Duodenal mucosa (tissue), 2 donors: ENCODE measurements around the gene SNORC.

Experiments used
- H3K27ac ChIP-seq: one replicate; pipeline ENCODE4 v1.7.0; 2013; ENCODE audit warnings: low read depth, low read length
- H3K27me3 ChIP-seq, 2 donors: one replicate each; pipeline ENCODE4 v1.7.0; 2013; ENCODE audit warnings: low read length in 2 of 2, control low read depth in 1 of 2; ENCODE audit not compliant: insufficient read depth in 2 of 2, control insufficient read depth in 1 of 2
- H3K36me3 ChIP-seq, 2 donors: one replicate each; pipeline ENCODE4 v1.7.0; 2013; ENCODE audit warnings: low read length in 2 of 2, control low read depth in 1 of 2; ENCODE audit not compliant: insufficient read depth in 2 of 2, control insufficient read depth in 1 of 2
- H3K4me1 ChIP-seq, 2 donors: one replicate each; pipeline ENCODE4 v1.7.0; 2013; ENCODE audit warnings: low read length in 2 of 2, control low read depth in 1 of 2; ENCODE audit not compliant: insufficient read depth in 2 of 2, control insufficient read depth in 1 of 2
- H3K4me3 ChIP-seq, 2 donors: one replicate each; pipeline ENCODE4 v1.7.0; 2013; ENCODE audit warnings: low read length in 2 of 2, low read depth in 1 of 2
- H3K9ac ChIP-seq, 2 donors: one replicate each; pipeline ENCODE4 v1.7.0; 2013; ENCODE audit warnings: low read length in 2 of 2, low read depth in 1 of 2
- H3K9me3 ChIP-seq, 2 donors: one replicate each; pipeline ENCODE4 v1.7.0; 2013; ENCODE audit warnings: low read length in 2 of 2, control low read depth in 1 of 2; ENCODE audit not compliant: control insufficient read depth in 1 of 2

The SNORC gene

DNA sequence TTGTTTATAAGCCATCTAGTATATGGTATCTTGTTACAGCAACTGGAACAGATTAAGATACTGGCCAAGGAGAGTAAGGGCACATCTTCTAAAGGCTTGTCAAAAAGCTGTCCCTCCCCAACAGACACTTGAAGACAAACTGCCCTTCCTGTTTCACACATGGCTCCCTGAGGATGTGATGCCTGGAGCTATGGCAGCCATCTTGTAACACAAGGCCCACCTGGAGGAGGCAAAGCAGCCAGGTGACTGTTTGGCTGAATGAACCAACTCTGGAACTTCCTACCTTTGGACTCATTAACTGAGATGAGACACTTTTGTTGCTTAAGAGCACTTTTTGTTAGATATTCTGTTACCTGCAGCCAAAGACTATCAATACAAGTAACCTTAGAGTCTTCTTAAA, 54.4 kb downstream of the SNORC start:
- H3K4me1 ChIP-seq, result peaks cover 0 to 8% of the 10 kb centered on the region in 2 donors
- no peak overlapping the region for H3K27ac ChIP-seq
- H3K27me3 ChIP-seq, result peaks cover 8 to 9% of the 10 kb centered on the region in 2 donors
- H3K4me3 ChIP-seq, result no peak overlapping the region
- H3K9me3 ChIP-seq, result no peaks in the 10 kb centered on the region
- no peak overlapping the region for H3K9ac ChIP-seq
- H3K36me3 ChIP-seq, result peaks cover 19 to 20% of the 10 kb centered on the region in 2 donors

DNA sequence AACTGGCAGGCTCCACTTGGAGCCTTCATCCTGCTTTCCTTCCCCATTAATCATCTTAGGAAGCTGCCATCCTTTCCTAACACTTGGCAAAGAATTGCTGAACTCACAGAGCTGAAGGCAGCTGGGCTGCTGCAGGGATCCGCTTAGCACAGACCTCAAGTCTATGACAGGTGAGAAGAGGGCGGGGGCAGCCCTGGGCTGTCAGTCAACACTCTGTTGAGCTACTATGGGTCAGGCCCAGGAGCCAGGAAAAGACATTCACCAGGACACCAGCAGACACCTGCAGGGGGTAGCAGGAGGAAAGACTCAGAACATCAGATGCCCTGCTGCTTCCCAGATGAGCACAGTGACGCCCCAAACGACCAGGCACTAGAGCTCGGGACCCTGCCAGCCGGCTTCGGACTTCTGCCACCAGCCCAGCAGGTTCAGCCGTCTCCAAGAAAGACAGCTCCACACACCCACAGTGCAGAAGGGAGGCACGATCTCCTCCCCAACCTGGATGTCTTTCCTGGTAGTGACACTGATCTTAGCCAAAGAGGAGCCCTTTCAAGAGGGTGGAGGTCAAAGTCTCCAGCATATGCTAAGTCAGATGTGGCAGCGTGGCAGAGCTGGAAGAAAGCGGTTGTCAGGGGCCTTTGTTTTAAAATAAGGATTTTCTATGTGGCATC, 55.2 kb downstream of the SNORC start:
- Histone ChIP-seq H3K9me3 (no peaks in the 10 kb centered on the region), H3K9ac (no peak overlapping the region), H3K27ac (no peak overlapping the region), H3K4me1 (peaks cover 0 to 8% of the 10 kb centered on the region in 2 donors), H3K4me3 (no peak overlapping the region), H3K27me3 (peaks cover 8 to 9% of the 10 kb centered on the region in 2 donors), H3K36me3 (peaks cover 13 to 20% of the 10 kb centered on the region in 2 donors)

DNA sequence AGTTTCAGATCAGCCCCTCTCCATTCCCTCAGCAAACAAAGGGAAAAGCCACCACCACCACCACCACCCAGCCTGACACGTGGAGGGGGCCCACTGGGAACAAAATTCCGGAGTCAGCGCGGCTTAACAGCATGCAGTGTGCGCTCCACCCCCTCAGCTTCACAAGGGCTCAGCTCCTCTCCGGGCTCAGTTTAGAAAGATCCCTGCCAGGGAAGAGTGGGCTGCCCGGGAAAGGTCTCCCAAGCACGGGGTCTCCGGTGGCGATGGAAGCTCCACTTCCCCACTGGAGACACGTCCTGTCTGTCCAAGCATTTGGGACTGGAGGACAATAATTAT, 55.7 kb downstream of the SNORC start:
- Histone ChIP-seq H3K27ac (no peak overlapping the region), H3K27me3 (peaks cover 8 to 9% of the 10 kb centered on the region in 2 donors)

DNA sequence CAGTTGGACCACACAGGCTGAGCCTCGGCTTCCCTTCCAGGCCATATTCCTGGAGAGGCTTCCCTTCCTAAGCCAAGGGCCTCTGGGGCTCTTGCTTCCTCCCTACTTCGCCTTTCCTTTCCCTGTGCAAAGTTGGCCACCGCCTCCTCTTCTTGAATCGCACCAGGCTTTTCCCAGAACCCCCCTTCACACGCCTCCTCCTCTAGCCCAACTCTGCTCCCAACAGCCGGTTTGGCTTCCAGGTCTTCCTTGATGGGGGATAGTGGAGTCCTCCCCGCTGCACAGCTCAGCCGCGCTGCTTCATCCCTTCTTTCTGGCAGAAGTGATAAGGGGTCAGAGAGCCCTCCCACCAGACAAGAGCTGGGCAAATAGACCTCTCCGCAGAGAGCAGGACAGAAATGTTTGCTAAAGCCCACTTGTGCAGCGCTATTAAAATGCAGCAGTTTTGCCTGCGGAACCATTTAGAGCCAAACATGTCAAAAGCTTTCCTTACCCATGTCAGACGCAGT, 56.4 kb downstream of the SNORC start:
- H3K9me3 ChIP-seq, result no peaks in the 10 kb centered on the region
- H3K4me3 ChIP-seq, result no peak overlapping the region
- H3K36me3 ChIP-seq, result peaks cover 13 to 19% of the 10 kb centered on the region in 2 donors
- H3K27me3 ChIP-seq, result peaks cover 8 to 9% of the 10 kb centered on the region in 2 donors
- no peak overlapping the region for H3K27ac ChIP-seq
- no peak overlapping the region for H3K9ac ChIP-seq
- peaks cover 0 to 8% of the 10 kb centered on the region in 2 donors for H3K4me1 ChIP-seq

More for the DNA sequence above, 55.7 kb downstream of the SNORC start:
- Histone ChIP-seq H3K9me3 (no peaks in the 10 kb centered on the region), H3K4me3 (no peak overlapping the region), H3K4me1 (peaks cover 0 to 8% of the 10 kb centered on the region in 2 donors), H3K36me3 (peaks cover 13 to 20% of the 10 kb centered on the region in 2 donors), H3K9ac (no peak overlapping the region)

DNA sequence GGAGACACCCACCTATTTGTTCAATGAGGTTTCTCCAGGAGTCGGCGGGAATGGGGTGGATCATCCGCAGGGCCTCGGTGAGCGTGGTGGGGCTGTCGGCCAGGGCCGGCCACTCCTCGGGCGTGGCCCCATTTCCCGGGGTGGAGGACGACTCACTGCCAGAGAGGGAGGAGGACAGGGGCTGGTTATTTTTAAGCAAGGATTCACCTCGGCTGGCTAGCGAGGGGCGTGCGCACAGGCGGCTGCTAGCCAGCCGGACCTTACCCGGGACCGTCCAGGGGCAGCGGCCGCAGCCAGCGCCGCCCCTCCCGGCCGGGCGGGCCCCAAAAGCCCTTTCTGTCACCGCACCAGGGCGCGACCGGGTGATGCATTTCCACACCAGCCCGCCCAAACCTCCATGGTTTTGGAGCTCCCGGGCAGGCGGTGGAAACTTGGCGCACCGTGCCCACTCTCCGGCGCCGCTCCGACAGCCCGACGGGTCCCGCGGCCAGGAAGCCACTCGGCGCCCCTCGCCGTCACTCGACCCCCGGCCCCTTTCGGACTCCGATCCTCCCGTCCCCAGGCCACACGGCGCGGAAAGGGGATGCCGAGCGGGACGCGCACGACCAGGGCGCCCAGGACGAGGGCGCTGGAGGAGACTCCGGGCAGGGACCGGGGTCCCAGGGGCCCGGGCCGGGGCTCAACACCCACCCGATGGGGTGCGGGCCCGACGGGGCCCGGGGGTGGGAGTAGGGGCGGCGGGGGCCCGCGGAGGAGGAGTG, 57.1 kb downstream of the SNORC start:
- H3K9ac ChIP-seq, result no peak overlapping the region
- no peaks in the 10 kb centered on the region for H3K9me3 ChIP-seq
- no peak overlapping the region for H3K27ac ChIP-seq
- H3K27me3 ChIP-seq, result peaks cover 8 to 9% of the 10 kb centered on the region in 2 donors
- no peak overlapping the region for H3K4me3 ChIP-seq
- H3K36me3 ChIP-seq, result peaks cover 12 to 13% of the 10 kb centered on the region in 2 donors
- H3K4me1 ChIP-seq, result peaks cover 0 to 8% of the 10 kb centered on the region in 2 donors

DNA sequence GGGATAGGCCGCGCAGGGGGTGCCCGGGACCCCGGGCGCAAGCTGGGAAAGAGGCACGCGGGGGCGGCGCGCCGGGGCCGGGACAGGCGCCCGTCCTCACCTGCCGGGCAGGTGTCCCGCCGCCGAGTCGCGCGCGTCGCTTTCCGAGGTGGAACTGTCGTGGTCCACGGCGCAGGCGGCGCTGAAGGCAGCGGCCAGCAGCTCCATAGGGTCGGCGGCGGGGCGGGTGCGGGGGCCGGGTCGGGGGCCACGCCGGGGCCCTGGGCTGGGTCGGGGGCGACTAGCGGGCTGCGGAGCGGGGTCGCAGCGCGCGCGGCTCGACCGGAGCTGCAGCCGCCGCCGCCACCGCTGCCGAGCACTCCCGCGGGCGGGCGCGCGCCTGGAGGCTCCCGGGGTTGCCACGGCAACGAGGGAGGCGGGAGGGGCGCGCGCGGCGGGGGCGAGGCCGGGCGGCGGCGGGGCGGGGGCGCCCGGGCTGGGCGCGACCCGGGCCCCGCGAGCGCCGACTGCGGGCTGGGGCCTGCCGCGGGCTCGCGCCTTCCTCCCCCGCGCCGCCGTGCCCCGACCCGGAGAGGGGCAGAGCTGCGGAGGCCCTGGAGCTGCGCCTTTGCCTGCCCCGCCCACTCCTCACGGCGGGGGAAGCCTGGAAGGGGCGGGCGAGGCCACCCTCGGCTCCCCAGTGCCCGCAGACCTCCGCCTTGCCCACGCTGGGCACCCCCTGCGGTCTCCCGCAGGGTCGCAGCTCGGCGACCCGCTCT, 57.9 kb downstream of the SNORC start:
- H3K36me3 ChIP-seq, result peaks cover 8 to 9% of the 10 kb centered on the region in 2 donors
- peaks cover 8 to 9% of the 10 kb centered on the region in 2 donors for H3K27me3 ChIP-seq
- no peak overlapping the region for H3K4me3 ChIP-seq

More for the DNA sequence above, 57.9 kb downstream of the SNORC start:
- Histone ChIP-seq H3K9ac (no peak overlapping the region), H3K9me3 (no peaks in the 10 kb centered on the region), H3K4me1 (peaks cover 0 to 8% of the 10 kb centered on the region in 2 donors), H3K27ac (no peak overlapping the region)
